Osteoblast (primary cell): Measurements from ENCODE around the gene SMC1B. TPM values are rescaled to one million over a fixed set of nuclear protein-coding genes. Genes with fewer than 3 reads are reported as not detected.
A peak's percentile ranks its signal among the peaks of the same experiment; 100 is the strongest.

Source experiments
- DNase-seq: peaks from one replicate; pipeline ENCODE4 v3.0.0; 2011; ENCODE audit warnings: low spot score, mixed read lengths; ENCODE audit not compliant: insufficient read length; ENCODE audit errors: missing footprints
- H2AFZ ChIP-seq: 2 replicates; pipeline ENCODE4 v1.6.0; 2011; ENCODE audit warnings: mild to moderate bottlenecking, low read length
- H3K27ac ChIP-seq: 2 replicates; pipeline ENCODE4 v1.5.1; 2011; ENCODE audit warnings: mild to moderate bottlenecking, low read depth, low read length, moderate library complexity
- H3K27me3 ChIP-seq: 2 replicates; pipeline ENCODE4 v1.6.0; 2012; ENCODE audit warnings: mild to moderate bottlenecking, control low read depth, inconsistent platforms, low read length, moderate library complexity; ENCODE audit not compliant: insufficient read depth
- H3K36me3 ChIP-seq: 2 replicates; pipeline ENCODE4 v1.5.1; 2011; ENCODE audit warnings: mild to moderate bottlenecking, low read length, control low read depth, moderate library complexity; ENCODE audit not compliant: insufficient read depth
- H3K4me1 ChIP-seq: 2 replicates; pipeline ENCODE4 v1.5.1; 2011; ENCODE audit warnings: mild to moderate bottlenecking, low read length, control low read depth, moderate library complexity; ENCODE audit not compliant: insufficient read depth
- H3K4me2 ChIP-seq: 2 replicates; pipeline ENCODE4 v1.6.0; 2011; ENCODE audit warnings: mild to moderate bottlenecking, low read length; ENCODE audit not compliant: insufficient read depth
- H3K4me3 ChIP-seq: fragments of 200-600 bp; sonication (generic); 3 replicates; pipeline ENCODE4 v1.5.1; 2012; ENCODE audit warnings: mild to moderate bottlenecking, low read length, inconsistent platforms; ENCODE audit not compliant: insufficient read depth
- H3K79me2 ChIP-seq: 2 replicates; pipeline ENCODE4 v1.6.0; 2012; ENCODE audit warnings: mild to moderate bottlenecking, low read length, control low read depth, inconsistent platforms; ENCODE audit not compliant: insufficient read depth
- H3K9me3 ChIP-seq: 2 replicates; pipeline ENCODE4 v1.5.1; 2011; ENCODE audit warnings: low read depth, low read length, control low read depth
- H4K20me1 ChIP-seq: 2 replicates; pipeline ENCODE4 v1.6.0; 2012; ENCODE audit warnings: mild to moderate bottlenecking, low read length, control low read depth; ENCODE audit not compliant: insufficient read depth
- total RNA-seq: library from RNA; depleted of rRNA; stranded (reverse); fragments of >200 nt; gene quantifications from 2 replicates; pipeline ENCODE4 v1.2.3, GENCODE V29; 2012
- TF ChIP-seq, protein P1 (sequence below): IDR thresholded peaks from 2 replicates; pipeline ENCODE4 v1.5.1; 2011; ENCODE audit warnings: mild to moderate bottlenecking, low read depth, low read length, moderate library complexity; ENCODE audit errors: extremely low read depth

Gene SMC1B
- total RNA-seq, 1 donor: not detected

GRCh38 chr22:45351956-45352355 lies 61.4 kb downstream of the SMC1B start:
- Histone ChIP-seq H2AFZ (no peak overlapping the region), H3K27me3 (no peaks in the 10 kb centered on the region), H3K4me2 (no peak overlapping the region), H4K20me1 (no peaks in the 10 kb centered on the region), H3K4me1 (no peaks in the 10 kb centered on the region), H3K36me3 (no peaks in the 10 kb centered on the region), H3K9me3 (no peaks in the 10 kb centered on the region), H3K79me2 (no peaks in the 10 kb centered on the region), H3K4me3 (no peak overlapping the region), H3K27ac (no peak overlapping the region)
- TF ChIP-seq, protein P1, sequence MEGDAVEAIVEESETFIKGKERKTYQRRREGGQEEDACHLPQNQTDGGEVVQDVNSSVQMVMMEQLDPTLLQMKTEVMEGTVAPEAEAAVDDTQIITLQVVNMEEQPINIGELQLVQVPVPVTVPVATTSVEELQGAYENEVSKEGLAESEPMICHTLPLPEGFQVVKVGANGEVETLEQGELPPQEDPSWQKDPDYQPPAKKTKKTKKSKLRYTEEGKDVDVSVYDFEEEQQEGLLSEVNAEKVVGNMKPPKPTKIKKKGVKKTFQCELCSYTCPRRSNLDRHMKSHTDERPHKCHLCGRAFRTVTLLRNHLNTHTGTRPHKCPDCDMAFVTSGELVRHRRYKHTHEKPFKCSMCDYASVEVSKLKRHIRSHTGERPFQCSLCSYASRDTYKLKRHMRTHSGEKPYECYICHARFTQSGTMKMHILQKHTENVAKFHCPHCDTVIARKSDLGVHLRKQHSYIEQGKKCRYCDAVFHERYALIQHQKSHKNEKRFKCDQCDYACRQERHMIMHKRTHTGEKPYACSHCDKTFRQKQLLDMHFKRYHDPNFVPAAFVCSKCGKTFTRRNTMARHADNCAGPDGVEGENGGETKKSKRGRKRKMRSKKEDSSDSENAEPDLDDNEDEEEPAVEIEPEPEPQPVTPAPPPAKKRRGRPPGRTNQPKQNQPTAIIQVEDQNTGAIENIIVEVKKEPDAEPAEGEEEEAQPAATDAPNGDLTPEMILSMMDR: no peak
- no peak for DNase-seq

DNA sequence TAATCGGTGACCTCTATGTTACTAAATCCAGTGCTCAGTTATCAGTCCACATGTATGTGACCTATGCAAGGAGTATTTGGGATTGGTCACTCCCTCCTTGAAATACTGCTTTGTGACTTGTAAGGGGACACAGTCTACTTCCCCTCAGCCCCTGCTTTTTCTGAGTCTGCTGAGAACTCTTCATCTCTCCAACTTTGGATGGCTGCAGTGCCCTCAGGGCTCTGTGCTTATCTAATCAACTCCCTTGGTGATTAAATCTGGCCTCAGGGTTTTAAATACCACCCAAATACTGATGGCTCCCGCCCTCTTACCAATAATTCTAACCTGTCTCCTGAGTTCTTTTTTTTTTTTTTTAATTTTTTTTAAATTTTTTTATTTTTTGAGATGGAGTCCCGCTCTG lies 63.5 kb downstream of the SMC1B start:
- DNase-seq: no peak
- H4K20me1 ChIP-seq: no peaks in the 10 kb centered on the region
- H3K27me3 ChIP-seq: no peaks in the 10 kb centered on the region
- no peaks in the 10 kb centered on the region for H3K36me3 ChIP-seq
- H3K27ac ChIP-seq: no peak overlapping the region
- H3K4me3 ChIP-seq: no peak overlapping the region
- no peak overlapping the region for H2AFZ ChIP-seq
- H3K4me2 ChIP-seq: no peak overlapping the region
- no peaks in the 10 kb centered on the region for H3K79me2 ChIP-seq
- H3K9me3 ChIP-seq: no peaks in the 10 kb centered on the region
- H3K4me1 ChIP-seq: no peaks in the 10 kb centered on the region
- TF ChIP-seq, protein P1: no peak

GRCh38 chr22:45344334-45344733 lies 69.1 kb downstream of the SMC1B start:
- no peaks in the 10 kb centered on the region for H4K20me1 ChIP-seq
- DNase-seq: no peak
- H3K9me3 ChIP-seq: no peaks in the 10 kb centered on the region
- H3K4me2 ChIP-seq: no peak overlapping the region
- no peak overlapping the region for H3K27ac ChIP-seq
- no peaks in the 10 kb centered on the region for H3K79me2 ChIP-seq
- H2AFZ ChIP-seq: no peak overlapping the region
- peaks cover 23% of the 10 kb centered on the region for H3K36me3 ChIP-seq
- TF ChIP-seq, protein P1: peak; percentile 15
- no peaks in the 10 kb centered on the region for H3K4me1 ChIP-seq
- no peaks in the 10 kb centered on the region for H3K27me3 ChIP-seq
- no peak overlapping the region for H3K4me3 ChIP-seq

DNA sequence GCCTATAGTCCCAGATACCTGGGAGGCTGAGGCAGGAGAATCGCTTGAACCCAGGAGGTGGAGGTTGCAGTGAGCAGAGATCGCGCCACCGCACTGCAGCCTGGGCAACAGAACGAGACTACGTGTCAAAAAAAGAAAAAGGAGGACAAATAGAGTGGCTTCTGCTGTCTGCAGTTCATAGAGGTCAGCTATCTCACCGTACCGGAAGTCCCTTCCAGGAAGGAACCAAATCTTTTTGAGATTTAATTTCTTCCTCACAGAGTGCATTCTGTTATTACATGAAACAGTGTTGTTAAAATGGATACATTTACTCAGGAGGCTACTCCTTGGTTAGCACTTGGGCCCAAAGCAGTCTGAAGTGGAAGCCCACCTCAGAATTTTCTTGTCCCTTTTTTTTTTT lies 70.3 kb downstream of the SMC1B start:
- Histone ChIP-seq H3K27ac (no peak overlapping the region), H3K4me2 (no peak overlapping the region), H3K36me3 (peaks cover 23% of the 10 kb centered on the region), H4K20me1 (no peaks in the 10 kb centered on the region), H2AFZ (no peak overlapping the region), H3K79me2 (no peaks in the 10 kb centered on the region), H3K9me3 (no peaks in the 10 kb centered on the region), H3K4me1 (no peaks in the 10 kb centered on the region), H3K4me3 (no peak overlapping the region), H3K27me3 (no peaks in the 10 kb centered on the region)
- no peak for DNase-seq
- TF ChIP-seq, protein P1: no peak
